HG03064 (cell line): ENCODE measurements around the gene ATP13A2.

ENCODE experiments used
- ATAC-seq: cut with Tn5 transposase; IDR thresholded peaks from one replicate; pipeline ENCODE4 v1.9.1; 2021; ENCODE audit warnings: low read depth; ENCODE audit not compliant: unreplicated experiment

ATP13A2 gene

DNA sequence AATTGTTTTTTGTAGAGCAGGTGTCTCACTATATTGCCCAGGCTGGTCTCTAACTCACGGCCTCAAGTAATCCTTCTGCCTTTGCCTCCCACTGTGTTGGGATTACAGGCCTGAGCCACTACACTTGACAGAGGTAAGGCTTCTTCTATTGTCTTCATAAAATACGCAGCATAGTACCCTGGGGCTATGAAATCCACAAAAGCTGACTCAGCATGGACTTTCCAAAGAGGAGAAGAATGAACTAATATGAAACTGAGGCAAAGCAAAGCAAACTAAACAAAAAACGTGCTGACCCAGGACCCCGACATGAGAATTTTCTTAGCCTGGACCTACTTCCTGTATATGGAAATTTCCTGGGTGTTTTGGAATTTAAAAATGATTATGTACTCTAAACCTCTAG lies 18.5 kb upstream of the ATP13A2 start:
- ATAC-seq = no peak

DNA sequence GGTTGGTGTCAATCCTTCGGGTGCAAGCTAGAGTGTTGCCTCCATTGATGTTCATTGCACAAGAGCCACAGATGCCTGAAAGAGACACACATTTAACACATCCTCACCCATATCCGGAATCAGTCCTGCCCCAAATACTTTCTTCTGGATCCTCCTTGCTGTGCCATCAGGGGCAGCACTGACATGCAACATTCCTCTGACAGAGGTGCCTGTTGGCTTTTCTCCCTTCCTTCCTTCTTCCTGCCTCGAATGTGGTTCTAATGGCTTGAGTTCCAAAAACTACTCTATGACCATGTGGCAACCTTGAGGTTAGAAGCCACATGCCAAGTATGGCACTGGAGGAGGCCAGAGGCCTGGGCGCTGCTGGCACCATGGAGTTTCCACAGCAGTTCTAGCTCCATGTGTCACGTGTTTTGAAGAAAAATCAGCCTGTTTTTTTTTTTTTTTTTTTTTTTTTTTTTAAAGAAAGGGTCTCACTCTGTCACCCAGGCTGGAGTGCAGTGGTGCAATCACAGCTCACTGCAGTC lies 17.0 kb upstream of the ATP13A2 start:
- ATAC-seq = no peak

DNA sequence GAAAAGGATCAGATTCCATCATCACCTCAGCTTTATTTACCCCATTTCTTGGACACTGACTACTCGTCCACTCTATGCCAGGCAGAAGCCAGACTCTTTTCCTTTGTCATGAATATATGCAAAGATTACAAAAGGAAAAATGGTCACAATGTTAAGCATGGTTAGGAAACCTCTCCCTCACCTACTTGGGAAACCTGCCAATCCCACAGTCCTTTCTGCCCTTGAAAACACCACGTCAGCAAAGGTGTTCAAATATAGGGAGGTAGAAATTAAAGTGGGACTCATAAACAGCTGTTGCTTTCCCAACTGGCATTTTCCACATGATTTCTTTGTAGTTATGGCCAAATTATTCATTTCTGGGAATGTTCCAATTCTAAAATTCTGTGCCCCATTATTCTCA lies 16.2 kb upstream of the ATP13A2 start:
- ATAC-seq = no peak

DNA sequence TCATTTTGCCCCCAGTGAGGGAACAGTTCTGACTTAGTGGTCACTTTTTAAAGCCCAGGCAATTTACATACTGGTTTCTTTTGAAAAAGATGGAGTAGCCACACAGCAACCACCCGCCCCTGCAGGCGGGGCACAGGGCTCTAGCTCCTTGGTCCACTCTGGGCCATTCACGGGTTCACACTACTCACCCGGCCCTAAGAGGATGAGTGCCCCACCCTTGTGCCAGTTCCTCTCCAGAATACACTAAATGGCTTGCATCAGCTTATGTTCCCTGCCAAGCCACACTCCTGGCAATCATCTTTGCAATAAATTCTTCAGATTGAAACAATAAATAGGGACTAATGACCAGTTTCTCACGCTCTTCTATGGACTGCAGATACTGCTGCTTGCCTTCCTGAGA lies 15.7 kb upstream of the ATP13A2 start:
- ATAC-seq = no peak

DNA sequence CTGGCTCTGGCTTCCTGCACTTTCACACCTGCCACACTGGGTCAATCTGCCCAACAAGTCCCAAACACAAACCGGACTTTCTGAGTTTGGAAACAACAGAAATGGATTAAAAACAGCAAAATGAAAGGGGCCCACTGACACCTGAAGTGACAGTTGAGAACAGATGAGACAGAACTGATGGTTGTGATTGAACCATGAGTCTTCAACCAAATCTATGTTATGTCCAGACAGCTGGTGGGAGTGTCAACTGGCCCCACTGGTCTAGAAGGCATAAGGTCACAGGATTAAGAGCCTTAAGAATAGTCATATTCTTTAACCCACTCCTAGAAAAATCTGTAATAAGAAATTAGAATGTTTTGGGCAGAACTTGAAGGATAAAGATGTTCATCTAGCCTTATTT lies 13.0 kb upstream of the ATP13A2 start:
- no peak for ATAC-seq

DNA sequence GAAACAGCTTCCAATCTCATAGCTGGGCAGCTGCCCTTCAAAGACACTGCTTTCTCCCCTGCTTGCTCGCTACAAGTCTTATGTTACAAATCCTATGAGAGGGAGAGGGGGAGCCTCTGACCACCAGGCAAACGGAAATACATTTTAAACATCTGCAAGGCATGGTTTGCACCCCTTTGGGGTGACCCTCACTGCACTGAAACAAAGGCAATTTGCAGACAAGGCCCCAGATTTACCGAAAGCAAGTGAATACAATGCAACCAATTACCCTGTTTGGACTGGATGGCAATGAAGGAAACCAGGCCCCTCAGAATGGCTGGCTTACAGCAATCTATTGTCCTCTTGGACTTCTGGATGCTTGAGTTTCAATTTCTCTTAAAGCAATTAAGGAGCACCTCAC lies 11.8 kb upstream of the ATP13A2 start:
- no peak for ATAC-seq

DNA sequence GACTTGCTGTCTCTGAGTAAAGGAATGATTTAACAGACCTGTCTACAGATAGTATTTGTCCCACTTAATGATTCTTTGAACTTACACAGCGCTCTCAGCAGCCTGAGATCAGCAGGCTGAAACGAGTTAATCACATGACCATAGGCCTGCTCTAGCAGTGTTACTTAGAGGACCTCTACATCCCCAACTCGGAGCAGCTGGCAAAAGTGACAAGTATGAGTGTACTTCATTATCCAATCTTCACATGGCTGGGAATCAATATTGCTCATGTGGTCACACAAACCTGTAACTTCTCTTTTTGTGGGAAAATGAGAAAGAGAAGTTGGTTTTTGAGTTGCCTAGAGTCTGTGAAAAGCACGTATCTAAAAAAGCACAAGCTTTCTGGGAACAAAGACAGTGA lies 11.4 kb upstream of the ATP13A2 start:
- no peak for ATAC-seq

DNA sequence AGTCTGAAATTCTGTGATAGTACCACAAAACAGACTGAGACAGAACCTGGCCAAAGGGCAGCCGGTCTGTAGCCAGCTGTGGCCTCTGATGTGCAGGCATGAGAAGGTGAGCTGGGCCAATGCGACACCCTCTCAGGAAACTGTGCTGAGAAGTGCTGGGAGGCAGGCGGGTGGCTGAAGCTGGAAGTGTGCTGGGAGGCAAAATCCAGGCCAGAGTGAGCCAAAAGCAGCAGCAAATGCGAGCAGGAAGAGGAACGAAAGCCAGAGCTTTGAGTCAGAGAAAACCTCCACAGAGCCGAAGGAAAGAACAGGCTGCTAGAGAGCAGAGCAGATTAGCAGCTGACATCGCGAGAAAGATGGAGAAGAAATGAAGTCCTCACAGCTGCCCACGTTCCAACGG lies 10.2 kb upstream of the ATP13A2 start:
- ATAC-seq = no peak

DNA sequence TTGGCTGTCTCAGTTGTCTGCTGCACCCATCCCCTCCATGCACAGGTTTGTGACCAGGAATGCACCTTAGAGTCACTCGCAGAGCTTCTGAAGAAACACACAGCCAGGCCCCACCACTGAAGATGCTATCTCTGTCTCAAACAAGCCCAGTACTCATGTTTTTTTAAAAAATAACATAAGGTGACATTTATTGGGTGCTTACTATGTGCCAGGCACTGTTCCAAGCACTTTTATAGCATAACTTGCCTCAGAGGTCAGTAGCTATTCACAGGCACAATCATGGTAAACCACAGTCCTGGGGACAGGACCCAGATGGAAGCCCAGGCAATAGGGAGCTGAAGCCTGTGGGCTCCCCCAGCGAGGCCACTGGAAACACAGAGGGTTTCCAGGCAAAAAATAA lies 8.8 kb upstream of the ATP13A2 start:
- no peak for ATAC-seq

DNA sequence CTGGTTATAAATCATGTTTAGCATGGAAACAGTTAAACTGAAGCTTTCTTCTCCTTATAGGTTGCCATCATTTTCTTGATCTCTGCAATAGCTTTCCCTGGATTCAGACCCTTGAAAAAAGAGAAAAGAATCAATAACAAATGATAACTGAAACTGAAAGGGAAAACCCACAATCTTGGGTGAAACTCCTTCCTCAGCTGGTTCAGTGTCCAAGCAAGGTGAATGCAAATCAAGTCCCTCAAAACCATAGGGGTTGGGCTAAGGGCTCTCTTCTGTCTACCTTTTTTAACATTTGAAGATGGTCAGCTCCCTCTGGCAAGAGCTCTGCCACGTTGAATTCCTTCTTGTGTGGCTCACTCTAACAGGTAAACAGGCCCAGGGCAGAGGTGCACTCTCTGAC lies 7.1 kb upstream of the ATP13A2 start:
- ATAC-seq = no peak

DNA sequence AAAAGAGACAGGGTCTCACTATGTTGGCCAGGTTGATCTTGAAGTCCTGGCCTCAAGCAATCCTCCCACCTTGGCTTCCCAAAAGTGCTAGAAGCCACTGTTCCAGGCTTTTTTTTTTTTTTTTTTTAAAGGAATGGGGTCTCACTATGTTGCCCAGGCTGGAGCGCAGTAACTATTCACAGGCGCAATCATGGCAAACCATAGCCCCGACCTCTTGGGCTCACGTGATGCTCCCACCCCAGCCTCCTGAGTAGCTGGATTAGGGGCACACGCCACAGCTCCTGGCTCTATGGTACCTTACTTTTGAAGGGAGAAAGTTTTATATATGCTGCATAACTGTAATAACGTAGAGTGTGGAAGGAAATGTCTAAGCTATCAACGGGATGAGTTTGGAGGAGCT lies 5.7 kb upstream of the ATP13A2 start:
- ATAC-seq = no peak

DNA sequence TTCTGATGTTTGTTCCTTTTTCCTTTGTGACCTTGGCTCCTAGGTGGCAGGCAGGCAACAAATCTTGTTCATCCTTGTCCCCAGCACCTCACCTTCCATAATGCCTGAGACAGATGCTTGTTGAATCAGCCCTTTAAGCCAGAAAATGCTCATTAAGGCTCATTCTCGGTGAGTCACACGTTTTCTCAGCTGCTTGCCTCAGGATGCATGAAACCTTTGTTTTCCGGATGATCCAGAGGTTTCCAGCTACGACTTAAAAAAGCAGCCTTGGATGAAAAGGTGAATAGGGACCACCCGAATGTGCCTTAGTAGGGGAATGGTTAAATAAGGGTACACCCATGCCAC lies 4.6 kb upstream of the ATP13A2 start:
- no peak for ATAC-seq

DNA sequence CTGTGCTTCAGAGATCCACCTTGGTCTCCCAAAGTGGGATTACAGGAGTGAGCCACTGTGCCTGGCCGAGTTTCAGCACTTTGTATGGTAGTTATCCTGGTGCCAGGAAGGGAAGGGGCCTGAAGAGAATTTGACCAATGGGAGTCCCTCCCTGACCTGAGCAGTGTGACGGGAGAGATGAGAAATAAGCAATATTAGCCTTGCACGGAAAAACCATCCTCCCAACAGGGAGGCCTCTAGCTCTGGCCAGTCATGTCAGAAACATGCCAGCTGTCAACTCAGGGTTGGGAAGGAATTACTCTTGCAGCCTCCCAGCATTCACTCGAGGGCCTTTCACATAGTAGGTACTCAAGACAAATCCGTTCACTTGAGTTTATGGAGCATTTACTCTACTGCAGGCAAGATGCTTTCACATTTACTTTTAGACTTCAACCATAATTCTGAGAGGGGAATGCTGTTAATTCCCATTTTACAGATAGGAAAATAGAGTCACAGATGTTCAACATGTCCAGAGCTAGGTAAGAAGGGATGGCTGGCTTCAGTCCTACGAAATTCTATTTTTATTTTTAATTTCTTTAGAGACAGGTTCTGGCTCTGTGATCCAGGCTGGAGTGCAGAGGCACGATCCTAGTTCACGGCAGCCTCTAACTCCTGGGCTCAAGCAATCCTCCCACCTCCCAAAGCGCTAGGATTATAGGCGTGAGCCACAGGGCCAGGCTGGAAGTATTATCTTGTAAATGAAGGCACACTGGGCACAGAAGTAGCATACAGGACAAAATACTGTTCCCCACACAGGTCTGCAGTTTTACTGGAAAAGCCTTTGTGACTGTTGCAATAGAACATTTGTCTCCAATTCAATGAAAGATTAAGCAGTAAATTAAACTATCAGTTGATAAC lies 3.2 kb upstream of the ATP13A2 start:
- no peak for ATAC-seq

DNA sequence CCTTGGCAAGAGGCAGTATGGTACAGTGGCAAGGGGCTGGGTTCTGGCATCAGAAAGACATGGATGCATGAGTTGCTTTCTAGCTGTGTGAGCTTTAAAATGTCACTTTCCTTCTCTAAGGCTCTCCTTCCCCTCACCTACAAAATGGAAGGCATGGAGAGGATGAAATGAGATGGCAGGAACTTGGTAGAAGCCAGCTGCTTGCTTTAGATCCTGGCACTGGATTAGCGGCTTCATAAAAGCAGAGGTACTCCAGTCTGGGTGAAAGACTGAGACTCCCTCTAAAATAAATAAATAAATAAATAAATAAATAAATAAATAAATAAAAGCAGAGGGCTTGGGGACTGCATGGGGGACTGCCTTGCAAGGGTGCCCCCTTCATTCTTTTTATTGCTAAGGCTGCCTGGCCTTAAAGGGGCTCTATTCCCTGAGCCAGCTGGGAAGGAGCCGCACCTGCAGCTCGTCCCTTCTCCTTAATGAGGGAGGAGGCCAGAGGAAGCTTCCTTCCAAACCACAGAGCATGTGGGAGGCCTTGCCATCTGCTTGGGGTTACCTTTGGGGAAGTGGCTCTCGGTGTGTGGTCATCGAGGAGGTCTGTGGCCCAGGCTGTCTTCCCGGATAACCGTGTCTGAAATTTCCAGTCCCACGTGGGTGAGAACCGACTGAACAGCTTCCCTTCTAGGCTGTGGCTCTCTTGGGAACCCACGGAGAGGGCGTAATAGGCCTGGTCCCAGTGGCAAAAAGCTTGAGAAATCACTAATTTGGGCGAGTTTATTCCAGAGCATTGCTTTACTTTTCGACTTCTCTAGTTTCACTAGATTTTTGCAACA lies 2.0 kb upstream of the ATP13A2 start:
- ATAC-seq = no peak

DNA sequence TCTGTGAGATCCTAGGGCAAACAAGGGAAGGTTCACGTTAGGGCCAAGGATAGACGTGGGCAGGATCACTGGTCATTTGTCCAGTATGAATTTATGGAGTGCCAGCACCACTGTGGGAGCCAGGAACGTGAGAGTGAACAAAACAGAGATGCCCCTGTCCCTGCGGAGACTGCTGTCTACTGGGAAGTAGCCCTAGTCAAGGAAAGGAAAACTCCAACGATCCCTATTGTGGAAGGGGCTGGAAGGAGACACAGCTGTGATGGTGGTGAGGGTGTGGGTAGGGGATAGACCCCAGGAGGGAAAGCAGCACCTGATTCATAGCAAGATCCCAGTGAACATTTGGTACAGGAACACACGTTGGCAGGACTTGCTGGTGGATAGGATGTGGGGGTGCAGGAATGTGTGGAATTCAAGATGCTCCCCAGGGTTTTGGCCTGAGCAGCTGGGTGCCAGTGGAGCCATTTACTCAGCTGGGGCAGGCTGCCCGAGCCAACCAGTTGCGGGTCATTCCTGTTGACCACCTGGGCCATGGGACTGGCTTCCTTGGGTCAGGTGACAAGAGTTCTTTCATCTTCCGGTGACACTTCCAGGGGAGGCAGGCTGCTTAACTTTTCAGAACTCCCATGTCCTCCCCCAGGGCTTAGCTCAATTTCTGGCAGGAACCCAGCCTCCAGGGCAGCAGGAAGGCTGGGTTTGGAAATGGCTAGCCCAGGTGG lies 1.2 kb upstream of the ATP13A2 start:
- ATAC-seq = no peak

DNA sequence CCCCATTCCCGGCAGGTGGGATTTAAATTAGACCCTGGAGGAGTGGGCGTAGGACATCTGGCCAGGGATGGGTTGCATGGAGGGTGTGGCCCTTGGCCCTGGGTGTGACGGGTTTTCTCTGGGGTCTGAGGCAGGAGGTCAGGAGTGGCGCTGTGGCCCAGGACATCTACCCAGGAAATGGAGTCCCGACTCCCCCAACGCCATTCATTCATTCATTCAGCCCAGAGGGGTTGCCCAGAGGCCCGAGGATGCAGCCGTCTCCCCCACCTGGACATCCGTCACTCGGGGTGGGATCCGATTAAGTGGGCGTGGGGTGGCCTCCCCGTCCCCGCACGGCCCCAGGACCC lies 663 bp downstream of the ATP13A2 start:
- ATAC-seq = no peak

DNA sequence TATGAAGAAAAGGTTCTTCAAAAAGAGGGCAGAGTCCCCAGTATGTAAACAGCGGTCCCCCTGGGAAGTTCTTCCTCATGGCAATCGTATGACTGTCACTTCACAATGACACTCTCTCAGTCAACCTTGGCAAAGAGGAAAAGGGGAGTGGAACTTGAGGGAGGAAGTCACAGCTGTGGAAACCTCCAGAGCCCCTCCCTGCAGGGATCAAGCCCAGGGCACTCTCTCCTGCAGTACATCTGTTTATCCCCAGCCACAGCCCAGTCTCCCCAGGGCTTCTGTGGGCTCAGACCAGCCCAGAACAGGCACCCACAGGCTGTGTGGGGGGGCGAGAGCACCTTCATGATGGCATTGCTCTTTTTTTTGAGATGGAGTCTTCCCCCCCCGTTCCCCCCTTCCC lies 2.0 kb downstream of the ATP13A2 start:
- ATAC-seq = no peak

DNA sequence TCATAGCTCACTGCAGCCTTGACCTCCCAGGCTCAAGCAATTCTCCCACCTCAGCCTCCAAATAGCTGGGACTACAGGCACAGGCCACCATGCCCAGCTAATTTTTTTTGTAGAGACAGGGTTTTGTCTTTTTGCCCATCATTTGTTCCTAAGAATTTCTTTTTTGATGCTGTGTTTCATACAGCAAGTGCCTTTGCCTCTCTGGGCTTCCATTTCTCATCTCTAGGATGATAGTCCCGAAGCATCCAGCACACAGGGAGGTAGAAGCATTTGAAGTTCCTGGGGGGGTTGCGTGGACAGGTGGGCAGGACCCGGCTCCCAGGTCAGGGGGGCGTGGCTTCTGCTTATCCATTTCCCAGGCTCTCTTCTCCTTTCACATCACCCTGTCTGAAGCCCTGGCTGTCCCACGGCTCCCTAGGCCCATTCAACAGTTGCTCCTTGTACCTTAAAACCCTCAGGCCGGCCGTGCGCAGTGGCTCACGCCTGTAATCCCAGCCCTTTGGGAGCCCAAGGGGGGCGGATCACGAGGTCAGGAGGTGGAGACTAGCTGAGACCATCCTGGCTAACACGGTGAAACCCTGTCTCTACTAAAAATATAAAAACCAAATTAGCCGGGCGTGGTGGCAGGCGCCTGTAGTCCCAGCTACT lies 3.4 kb downstream of the ATP13A2 start:
- no peak for ATAC-seq

DNA sequence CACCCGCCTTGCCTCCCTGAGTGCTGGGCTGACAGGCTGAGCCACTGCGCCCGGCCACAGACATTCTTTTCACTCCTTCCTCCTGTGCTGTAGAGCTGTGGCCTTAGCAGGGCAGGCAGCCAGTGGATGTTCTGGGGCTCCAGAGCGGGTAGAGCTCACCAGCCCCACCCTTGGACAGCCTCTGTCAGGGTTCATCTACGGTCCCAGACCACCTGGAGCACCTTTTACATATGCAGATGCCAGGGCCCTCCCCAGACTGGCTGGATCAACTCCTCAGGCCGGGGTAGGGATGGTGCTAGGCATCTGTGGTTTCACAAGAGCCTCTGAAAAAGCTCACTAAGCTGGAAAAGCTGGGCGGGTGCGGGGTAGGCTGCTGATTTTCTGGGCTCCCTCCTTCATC lies 4.6 kb downstream of the ATP13A2 start:
- ATAC-seq = no peak

DNA sequence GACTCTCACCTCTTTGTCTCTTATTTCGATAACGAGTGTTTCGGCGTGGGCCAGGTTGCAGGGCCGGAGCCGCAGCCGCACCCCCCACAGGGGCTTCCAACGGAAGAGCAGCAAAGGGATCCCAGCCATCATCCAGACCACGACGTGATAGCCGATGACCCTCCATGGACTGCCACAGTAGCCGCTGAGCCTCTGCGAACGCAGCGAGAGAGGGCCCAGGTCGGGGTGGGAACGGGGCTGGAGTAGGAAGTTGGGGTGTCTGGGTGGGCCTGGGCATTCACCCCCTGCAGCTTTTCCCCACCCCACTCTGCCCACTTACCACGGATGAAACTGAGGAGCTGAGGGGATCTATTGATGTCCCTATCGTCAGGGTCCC lies 6.4 kb downstream of the ATP13A2 start:
- no peak for ATAC-seq
